Adrenal gland (tissue), 12 donors: Measurements from ENCODE around the gene E2F4. TPM values are rescaled to one million over a fixed set of nuclear protein-coding genes. Genes with fewer than 3 reads are reported as not detected.

Experiments used
- DNase-seq, 7 donors: peaks; one replicate each; pipeline ENCODE4 v3.0.0-alpha.2; 2019 to 2020
- H3K27ac ChIP-seq, 5 donors: fragments of 200-600 bp; sonication (generic) in 4 of 5; 1 replicate in 3 of 5; 2 replicates in 2 of 5; pipeline versions ENCODE4 v1.5.1 to v1.8.0; 2016 to 2020; ENCODE audit warnings: mild to moderate bottlenecking in 1 of 5
- H3K27me3 ChIP-seq: fragments of 200-600 bp; 2 replicates; pipeline ENCODE4 v1.8.0; 2021
- H3K36me3 ChIP-seq, 2 donors: fragments of 200-600 bp; replicated peaks in 1 of 2; 1 replicate in 1 of 2; 2 replicates in 1 of 2; pipeline versions ENCODE4 v1.5.1 to v1.8.0; 2018 to 2022
- H3K4me1 ChIP-seq, 2 donors: fragments of 200-600 bp; replicated peaks in 1 of 2; 1 replicate in 1 of 2; 2 replicates in 1 of 2; pipeline versions ENCODE4 v1.5.1 to v1.8.0; 2018 to 2021
- H3K4me3 ChIP-seq, 4 donors: fragments of 200-600 bp; sonication (generic) in 3 of 4; one replicate each; pipeline ENCODE4 v1.5.1; 2016 to 2018
- H3K9me3 ChIP-seq, 3 donors: fragments of 200-600 bp; sonication (generic) in 1 of 3; replicated peaks in 1 of 3; 1 replicate in 2 of 3; 2 replicates in 1 of 3; pipeline versions ENCODE4 v1.5.1 to v1.8.0; 2016 to 2021
- POLR2A ChIP-seq, 2 donors: fragments of 450-650 bp; IDR thresholded peaks; one replicate each; pipeline ENCODE4 v1.6.1; 2017; ENCODE audit warnings: antibody characterized with exemption in 2 of 2, mild to moderate bottlenecking in 2 of 2, moderate library complexity in 1 of 2
- WGBS, 4 donors: extraction: QIAGEN DNeasy Blood & Tissue Kit in 2 of 4; methylation state at CpG; one replicate each; pipeline versions ENCODE4 v1.1.5 to v1.1.7; 2013 to 2017; 5-methylcytosine and 5-hydroxymethylcytosine counted together
- intact Hi-C, 2 donors: fragments of 100-400 bp; cut with DNase I; formaldehyde crosslinking; loops; one replicate each; pipeline versions ENCODE4 v1.14.1 to v1.15.0; 2022 to 2023
- polyA plus RNA-seq, 3 donors: library from polyadenylated mRNA; stranded (reverse); fragments of 200-250 nt in 2 of 3; fragments of 350-450 nt in 1 of 3; fragmentation: Illumina TruSeq in 1 of 3; extraction: RNeasy Lipid Tissue Mini Kit (QIAGEN cat#74804) in 1 of 3; gene quantifications; one replicate each; pipeline ENCODE4 v1.2.3, GENCODE V29; 2013 to 2014
- total RNA-seq, 9 donors: library from RNA; depleted of rRNA in 4 of 9; stranded (reverse); fragments of >200 nt in 4 of 9; fragments of 120-200 nt in 1 of 9; fragmentation: NEBNext Ultra II Directional in 1 of 9; extraction: Animal tissue kit (Norgen Biotek cat#: 25700) in 1 of 9; gene quantifications; one replicate each; pipeline versions ENCODE4 v1.1.0 to v1.2.4, GENCODE V29; 2013 to 2023
- TF ChIP-seq, protein P1 (sequence below), 6 experiments: fragments of 450-650 bp in 4 of 6; fragments of 200-600 bp in 2 of 6; sonication (generic) in 1 of 6; IDR thresholded peaks; 1 replicate in 5 of 6; 2 replicates in 1 of 6; pipeline versions ENCODE4 v1.5.1 to v1.8.0; 2016 to 2021; ENCODE audit warnings: antibody characterized with exemption in 6 of 6, mild to moderate bottlenecking in 2 of 6, moderate library complexity in 1 of 6
- donor health status: healthy with polysubstance abuse.
- donor health status: Bipolar disorder and iron deficiency.
- donor health status: DM: yes; HTN: yes; CAD: no.
- donor health status: DM: no; HTN: no; CAD: no.
- donor health status: DM: no; HTN: no; CAD: no.
- donor health status: DM: yes; HTN: yes; CAD: no.

The E2F4 gene
- total and polyA plus RNA-seq, 12 donors, result 44.4 to 122 (median 69.1) TPM

DNA sequence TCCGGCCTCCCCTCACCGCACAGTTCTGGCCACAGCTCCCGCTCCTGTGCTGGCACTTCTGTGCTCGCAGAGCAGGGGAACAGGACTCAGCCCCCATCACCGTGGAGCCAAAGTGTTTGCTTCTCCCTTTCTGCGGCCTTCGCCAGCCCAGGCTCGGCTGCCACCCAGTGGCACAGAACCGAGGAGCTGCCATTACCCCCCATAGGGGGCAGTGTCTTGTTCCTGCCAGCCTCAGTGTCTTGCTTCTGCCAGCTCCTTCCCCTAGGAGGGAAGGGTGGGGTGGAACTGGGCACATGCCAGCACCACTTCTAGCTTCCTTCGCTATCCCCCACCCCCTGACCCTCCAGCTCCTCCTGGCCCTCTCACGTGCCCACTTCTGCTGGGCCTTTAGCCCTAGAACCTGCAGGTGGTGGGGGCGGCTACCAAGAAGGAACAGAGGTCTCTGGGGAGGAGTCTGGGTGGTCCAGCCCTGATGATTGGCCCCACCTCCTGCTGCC, 6.3 kb downstream of the E2F4 start:
- Histone ChIP-seq H3K4me1 (peaks cover 3 to 13% of the 10 kb centered on the region in 2 donors), H3K27ac (peak overlapping the region in 2 of 5 donors; percentile 32 to 45), H3K36me3 (peaks cover 0 to 63% of the 10 kb centered on the region in 2 donors), H3K27me3 (no peaks in the 10 kb centered on the region), H3K4me3 (no peak overlapping the region), H3K9me3 (no peaks in the 10 kb centered on the region)
- intact Hi-C loops, result no loop called here
- peak in 6 of 7 donors; percentile 70 to 83 (median 74) for DNase-seq
- TF ChIP-seq, protein P1, sequence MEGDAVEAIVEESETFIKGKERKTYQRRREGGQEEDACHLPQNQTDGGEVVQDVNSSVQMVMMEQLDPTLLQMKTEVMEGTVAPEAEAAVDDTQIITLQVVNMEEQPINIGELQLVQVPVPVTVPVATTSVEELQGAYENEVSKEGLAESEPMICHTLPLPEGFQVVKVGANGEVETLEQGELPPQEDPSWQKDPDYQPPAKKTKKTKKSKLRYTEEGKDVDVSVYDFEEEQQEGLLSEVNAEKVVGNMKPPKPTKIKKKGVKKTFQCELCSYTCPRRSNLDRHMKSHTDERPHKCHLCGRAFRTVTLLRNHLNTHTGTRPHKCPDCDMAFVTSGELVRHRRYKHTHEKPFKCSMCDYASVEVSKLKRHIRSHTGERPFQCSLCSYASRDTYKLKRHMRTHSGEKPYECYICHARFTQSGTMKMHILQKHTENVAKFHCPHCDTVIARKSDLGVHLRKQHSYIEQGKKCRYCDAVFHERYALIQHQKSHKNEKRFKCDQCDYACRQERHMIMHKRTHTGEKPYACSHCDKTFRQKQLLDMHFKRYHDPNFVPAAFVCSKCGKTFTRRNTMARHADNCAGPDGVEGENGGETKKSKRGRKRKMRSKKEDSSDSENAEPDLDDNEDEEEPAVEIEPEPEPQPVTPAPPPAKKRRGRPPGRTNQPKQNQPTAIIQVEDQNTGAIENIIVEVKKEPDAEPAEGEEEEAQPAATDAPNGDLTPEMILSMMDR (IDR thresholded peaks at IDR 0.05), result peak; percentile 63 to 87 (median 76)
- TF ChIP-seq POLR2A (IDR thresholded peaks at IDR 0.05), result no peak
- WGBS, 4 donors, result 44 to 67% (median 47%) methylated on average over 4 to 12 of the region's 12 CpGs

DNA sequence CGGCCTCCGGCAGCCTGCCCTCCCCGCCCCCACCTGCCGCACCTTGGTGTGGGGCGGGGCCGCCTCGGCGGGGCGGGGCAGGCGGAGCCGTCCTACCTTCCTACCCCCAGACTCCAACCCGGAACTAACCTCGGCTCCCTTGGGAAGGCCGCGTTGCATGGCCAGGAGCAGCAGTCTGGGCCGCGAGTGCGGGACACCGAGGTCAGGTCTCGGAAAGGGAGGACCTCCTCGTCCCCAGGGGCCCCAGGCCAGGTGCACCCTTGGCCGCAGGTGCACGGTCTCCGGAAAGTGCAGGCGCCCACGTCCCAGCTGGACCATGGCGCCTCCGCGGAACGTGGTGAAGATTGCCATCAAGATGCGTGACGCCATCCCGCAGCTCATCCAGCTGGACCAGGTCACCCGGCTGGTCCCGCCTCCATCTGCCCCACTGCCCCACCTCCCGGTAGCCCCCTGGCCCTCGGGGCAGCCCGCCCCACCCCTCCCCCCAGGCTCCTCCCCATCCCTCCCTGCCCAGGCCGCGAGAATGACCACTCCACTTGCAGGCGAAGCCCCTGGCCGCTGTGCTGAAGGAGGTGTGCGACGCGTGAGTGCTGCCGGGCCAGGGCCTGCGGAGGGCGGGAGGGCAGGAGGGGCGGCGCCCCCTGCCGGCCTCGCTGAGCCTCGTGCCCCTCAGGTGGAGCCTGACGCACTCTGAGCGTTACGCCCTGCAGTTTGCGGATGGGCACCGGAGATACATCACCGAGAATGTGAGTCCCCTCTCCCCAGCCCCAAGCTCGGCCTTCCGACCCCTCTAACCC, 7.3 kb downstream of the E2F4 start, which contains the start of gene ELMO3:
ELMO3 (plus strand) TSS at position 121 of the 797 bp plus-strand sequence; CDS start at position 317, 196 bp downstream.
- Histone ChIP-seq H3K27ac (peak within 1 kb of the TSS in 2 of 5 donors; percentile 33 to 45), H3K36me3 (peaks cover 0 to 55% of the 10 kb centered on the region in 2 donors), H3K4me3 (peak within 1 kb of the TSS in 1 of 4 donors; percentile 32), H3K27me3 (no peaks in the 10 kb centered on the region), H3K9me3 (no peaks in the 10 kb centered on the region), H3K4me1 (peaks cover 0 to 5% of the 10 kb centered on the region in 2 donors)
- TF ChIP-seq, protein P1 (IDR thresholded peaks at IDR 0.05), result peak in 3 of 6 experiments; percentile 14 to 53 (median 28)
- no peak for TF ChIP-seq POLR2A (IDR thresholded peaks at IDR 0.05)
- 38 to 49% (median 45%) methylated on average over 26 to 61 of the region's 61 CpGs for WGBS, 4 donors
- intact Hi-C loops, result no loop called here
- DNase-seq, result no peak

DNA sequence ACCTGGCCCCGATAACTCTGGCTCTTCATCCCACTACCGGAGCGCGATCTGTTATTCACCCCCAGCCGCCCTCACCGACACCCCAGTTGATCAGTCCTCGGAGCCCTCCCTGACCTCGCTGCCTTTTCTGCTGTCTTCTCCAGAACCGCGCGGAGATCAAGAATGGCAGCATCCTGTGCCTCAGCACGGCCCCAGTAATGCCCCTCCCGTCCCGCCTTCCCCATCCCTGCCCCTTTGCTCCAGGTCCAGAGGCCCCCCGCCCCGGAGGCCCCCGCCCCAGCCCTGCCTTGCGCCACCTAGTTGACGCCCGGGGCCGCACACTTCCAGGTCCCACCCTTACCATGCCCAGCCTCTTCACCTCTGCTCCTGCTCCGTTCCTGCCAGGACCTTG, 7.8 kb downstream of the E2F4 start:
- Histone ChIP-seq H3K27ac (no peak overlapping the region), H3K4me3 (no peak overlapping the region), H3K9me3 (no peaks in the 10 kb centered on the region), H3K36me3 (peaks cover 0 to 49% of the 10 kb centered on the region in 2 donors), H3K4me1 (peaks cover 0 to 5% of the 10 kb centered on the region in 2 donors), H3K27me3 (no peaks in the 10 kb centered on the region)
- 29 to 67% (median 42%) methylated on average over 14 to 22 of the region's 22 CpGs for WGBS, 4 donors
- DNase-seq, result no peak
- TF ChIP-seq, protein P1 (IDR thresholded peaks at IDR 0.05), result peak in 1 of 6 experiments; percentile 9
- no peak for TF ChIP-seq POLR2A (IDR thresholded peaks at IDR 0.05)
- intact Hi-C loops, result no loop called here

DNA sequence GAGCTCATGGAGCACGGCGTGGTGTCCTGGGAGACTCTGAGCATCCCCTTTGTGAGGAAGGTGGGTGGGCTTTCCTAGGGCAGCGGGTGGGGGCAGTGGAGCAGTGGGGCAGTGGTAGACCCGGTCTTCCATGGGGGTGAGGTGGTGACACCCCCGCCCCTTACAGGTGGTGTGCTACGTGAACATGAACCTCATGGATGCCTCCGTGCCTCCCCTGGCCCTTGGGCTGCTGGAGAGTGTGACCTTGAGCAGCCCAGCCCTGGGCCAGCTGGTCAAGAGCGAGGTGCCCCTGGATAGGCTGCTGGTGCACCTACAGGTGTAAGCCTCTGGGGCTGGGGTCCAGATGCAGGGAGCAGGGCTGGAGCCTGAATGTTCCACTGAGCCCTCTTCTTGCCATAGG, 8.5 kb downstream of the E2F4 start:
- TF ChIP-seq, protein P1 (IDR thresholded peaks at IDR 0.05), result no peak
- TF ChIP-seq POLR2A (IDR thresholded peaks at IDR 0.05), result no peak
- WGBS, 4 donors, result 69 to 91% (median 80%) methylated on average over 4 to 8 of the region's 8 CpGs
- DNase-seq, result no peak
- Histone ChIP-seq H3K9me3 (no peaks in the 10 kb centered on the region), H3K27me3 (no peaks in the 10 kb centered on the region), H3K36me3 (peaks cover 0 to 42% of the 10 kb centered on the region in 2 donors), H3K27ac (no peak overlapping the region), H3K4me3 (no peak overlapping the region), H3K4me1 (peaks cover 0 to 5% of the 10 kb centered on the region in 2 donors)
- intact Hi-C loops, result no loop called here
